ENCODE measurements around the gene MIA3. TPM values are rescaled to one million over a fixed set of nuclear protein-coding genes. Genes with fewer than 3 reads are reported as not detected.

The MIA3 gene
- total and polyA plus RNA-seq, 9 of the 15 experiments (the other 6 are each of a cell fraction or from before 2014, with no cell fraction given): 21.6 to 89.4 (median 40.8) TPM

DNA sequence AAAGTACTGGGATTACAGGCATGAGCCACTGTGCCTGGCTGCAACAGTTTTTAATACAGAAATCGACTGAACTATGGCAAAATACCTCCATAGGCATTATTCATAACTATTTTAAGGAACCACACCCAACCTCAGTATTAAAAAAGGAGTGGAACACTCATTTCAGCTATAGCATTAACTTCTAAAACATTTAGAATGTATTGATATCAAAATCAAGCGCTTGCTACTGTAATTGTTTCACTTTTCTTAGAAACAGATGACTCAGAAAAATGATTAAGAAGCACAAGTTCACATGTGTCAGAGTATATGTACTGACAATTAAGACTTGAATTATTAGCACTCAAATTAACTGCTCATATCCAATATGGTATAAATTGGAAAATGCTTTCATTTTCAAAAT lies 79.3 kb downstream of the MIA3 start (continued):
- TF ChIP-seq, protein P1, sequence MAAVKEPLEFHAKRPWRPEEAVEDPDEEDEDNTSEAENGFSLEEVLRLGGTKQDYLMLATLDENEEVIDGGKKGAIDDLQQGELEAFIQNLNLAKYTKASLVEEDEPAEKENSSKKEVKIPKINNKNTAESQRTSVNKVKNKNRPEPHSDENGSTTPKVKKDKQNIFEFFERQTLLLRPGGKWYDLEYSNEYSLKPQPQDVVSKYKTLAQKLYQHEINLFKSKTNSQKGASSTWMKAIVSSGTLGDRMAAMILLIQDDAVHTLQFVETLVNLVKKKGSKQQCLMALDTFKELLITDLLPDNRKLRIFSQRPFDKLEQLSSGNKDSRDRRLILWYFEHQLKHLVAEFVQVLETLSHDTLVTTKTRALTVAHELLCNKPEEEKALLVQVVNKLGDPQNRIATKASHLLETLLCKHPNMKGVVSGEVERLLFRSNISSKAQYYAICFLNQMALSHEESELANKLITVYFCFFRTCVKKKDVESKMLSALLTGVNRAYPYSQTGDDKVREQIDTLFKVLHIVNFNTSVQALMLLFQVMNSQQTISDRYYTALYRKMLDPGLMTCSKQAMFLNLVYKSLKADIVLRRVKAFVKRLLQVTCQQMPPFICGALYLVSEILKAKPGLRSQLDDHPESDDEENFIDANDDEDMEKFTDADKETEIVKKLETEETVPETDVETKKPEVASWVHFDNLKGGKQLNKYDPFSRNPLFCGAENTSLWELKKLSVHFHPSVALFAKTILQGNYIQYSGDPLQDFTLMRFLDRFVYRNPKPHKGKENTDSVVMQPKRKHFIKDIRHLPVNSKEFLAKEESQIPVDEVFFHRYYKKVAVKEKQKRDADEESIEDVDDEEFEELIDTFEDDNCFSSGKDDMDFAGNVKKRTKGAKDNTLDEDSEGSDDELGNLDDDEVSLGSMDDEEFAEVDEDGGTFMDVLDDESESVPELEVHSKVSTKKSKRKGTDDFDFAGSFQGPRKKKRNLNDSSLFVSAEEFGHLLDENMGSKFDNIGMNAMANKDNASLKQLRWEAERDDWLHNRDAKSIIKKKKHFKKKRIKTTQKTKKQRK (IDR thresholded peaks at IDR 0.05; ENCODE audit: borderline replicate concordance, low read depth, low read length): no peak
- no peak for TF ChIP-seq SMAD2 (IDR thresholded peaks at IDR 0.05; ENCODE audit: low read depth, low read length)

DNA sequence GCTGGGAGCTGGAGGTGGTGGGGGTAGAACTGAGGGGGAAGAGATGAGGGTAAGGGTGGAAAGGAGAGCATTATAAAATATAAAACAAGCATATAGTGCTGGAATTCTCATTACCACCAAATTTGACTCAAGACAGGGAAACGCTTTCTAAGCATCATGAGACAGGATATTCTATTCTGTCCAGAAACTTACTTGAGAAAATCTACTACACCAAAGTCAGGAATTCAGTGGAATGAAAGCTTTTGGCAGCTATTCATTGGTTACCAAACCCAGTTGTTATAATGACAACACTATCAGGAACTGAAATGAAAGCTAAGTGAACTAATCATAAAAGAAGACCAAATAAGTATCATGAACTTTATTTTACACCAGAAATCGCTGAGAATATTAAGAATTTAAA lies 79.9 kb downstream of the MIA3 start:
- FAIRE-seq: no peak
- intact Hi-C loops (cut with micrococcal nuclease) (loop anchor here (5.0 kb wide), 1 partner anchor 36 kb away; no protein-coding TSS in a partner anchor), in situ Hi-C loops (cut with MboI) (no loop called here)
- TF ChIP-seq, protein P2, sequence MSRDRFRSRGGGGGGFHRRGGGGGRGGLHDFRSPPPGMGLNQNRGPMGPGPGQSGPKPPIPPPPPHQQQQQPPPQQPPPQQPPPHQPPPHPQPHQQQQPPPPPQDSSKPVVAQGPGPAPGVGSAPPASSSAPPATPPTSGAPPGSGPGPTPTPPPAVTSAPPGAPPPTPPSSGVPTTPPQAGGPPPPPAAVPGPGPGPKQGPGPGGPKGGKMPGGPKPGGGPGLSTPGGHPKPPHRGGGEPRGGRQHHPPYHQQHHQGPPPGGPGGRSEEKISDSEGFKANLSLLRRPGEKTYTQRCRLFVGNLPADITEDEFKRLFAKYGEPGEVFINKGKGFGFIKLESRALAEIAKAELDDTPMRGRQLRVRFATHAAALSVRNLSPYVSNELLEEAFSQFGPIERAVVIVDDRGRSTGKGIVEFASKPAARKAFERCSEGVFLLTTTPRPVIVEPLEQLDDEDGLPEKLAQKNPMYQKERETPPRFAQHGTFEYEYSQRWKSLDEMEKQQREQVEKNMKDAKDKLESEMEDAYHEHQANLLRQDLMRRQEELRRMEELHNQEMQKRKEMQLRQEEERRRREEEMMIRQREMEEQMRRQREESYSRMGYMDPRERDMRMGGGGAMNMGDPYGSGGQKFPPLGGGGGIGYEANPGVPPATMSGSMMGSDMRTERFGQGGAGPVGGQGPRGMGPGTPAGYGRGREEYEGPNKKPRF (IDR thresholded peaks at IDR 0.05; ENCODE audit: low read depth, low read length): no peak
- TF ChIP-seq, protein P3, sequence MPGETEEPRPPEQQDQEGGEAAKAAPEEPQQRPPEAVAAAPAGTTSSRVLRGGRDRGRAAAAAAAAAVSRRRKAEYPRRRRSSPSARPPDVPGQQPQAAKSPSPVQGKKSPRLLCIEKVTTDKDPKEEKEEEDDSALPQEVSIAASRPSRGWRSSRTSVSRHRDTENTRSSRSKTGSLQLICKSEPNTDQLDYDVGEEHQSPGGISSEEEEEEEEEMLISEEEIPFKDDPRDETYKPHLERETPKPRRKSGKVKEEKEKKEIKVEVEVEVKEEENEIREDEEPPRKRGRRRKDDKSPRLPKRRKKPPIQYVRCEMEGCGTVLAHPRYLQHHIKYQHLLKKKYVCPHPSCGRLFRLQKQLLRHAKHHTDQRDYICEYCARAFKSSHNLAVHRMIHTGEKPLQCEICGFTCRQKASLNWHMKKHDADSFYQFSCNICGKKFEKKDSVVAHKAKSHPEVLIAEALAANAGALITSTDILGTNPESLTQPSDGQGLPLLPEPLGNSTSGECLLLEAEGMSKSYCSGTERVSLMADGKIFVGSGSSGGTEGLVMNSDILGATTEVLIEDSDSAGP (CRISPR knock-in tag; IDR thresholded peaks at IDR 0.05): no peak
- TF ChIP-seq ZNF436 (CRISPR knock-in tag; IDR thresholded peaks at IDR 0.05) (no peak), SNRNP70 (optimal IDR thresholded peaks at IDR 0.05; ENCODE audit: low read depth, low read length) (no peak), ZC3H4 (CRISPR knock-in tag; IDR thresholded peaks at IDR 0.05; ENCODE audit: borderline replicate concordance) (no peak)
- no peak overlapping the region for H3K9ac ChIP-seq (ENCODE audit: insufficient read depth in 1 of 2, low read depth in 2 of 2, low read length in 2 of 2)
- no peaks in the 10 kb centered on the region for H3K9me1 ChIP-seq (ENCODE audit: control insufficient read depth, insufficient read depth, low read length)
- no peak for DNase-seq (ENCODE audit: extremely low read depth in 1 of 4, low spot score in 3 of 4)
- H3K27ac ChIP-seq (ENCODE audit: extremely low read depth, low read depth, low read length): no peak overlapping the region
- H3K9me3 ChIP-seq (replicated peaks; ENCODE audit: control insufficient read depth, insufficient read depth, low read depth, low read length): no peaks in the 10 kb centered on the region
- no TSS peak for BruUV-seq (replicated peaks)
- no peaks in the 10 kb centered on the region for H3K27me3 ChIP-seq (ENCODE audit: control insufficient read depth in 2 of 2, insufficient read depth in 2 of 2, low read length in 2 of 2)
- no peaks in the 10 kb centered on the region for H3K4me1 ChIP-seq (replicated peaks in 1 of 2; ENCODE audit: control insufficient read depth in 2 of 2, insufficient read depth in 2 of 2, low read length in 2 of 2)
- H3K79me2 ChIP-seq (ENCODE audit: control insufficient read depth, insufficient read depth, low read length): no peaks in the 10 kb centered on the region; the same call in 2 of the 3 replicates
- CTCF ChIA-PET (ENCODE audit: low intra/inter-chr PET ratio): no interaction called here
- ATAC-seq: no peak
- 76% methylated on average over 2 of the region's 2 CpGs for WGBS (ENCODE audit: insufficient coverage, low coverage, missing lambda C conversion rate)
- H3K4me2 ChIP-seq (ENCODE audit: insufficient read depth, low read length): no peak overlapping the region
- H4K20me1 ChIP-seq (replicated peaks; ENCODE audit: control insufficient read depth, insufficient read depth, low read length): no peaks in the 10 kb centered on the region
- H2AFZ ChIP-seq (ENCODE audit: low read depth, low read length): no peak overlapping the region
- POLR2A ChIA-PET: interaction anchor here (0.6 to 1.2 kb wide), 4 partner anchors 14 to 123 kb away, joined by 3 to 4 read pairs (median 3); partner anchors contain the start of genes AIDA and BROX
- H3K4me3 ChIP-seq: no peak overlapping the region
- peaks cover 34% of the 10 kb centered on the region for H3K36me3 ChIP-seq (ENCODE audit: control insufficient read depth, insufficient read depth, low read length)
